Stimulated activated CD8-positive, alpha-beta memory T cell treated with anti-CD3 and anti-CD28 coated beads, Interleukin-15, amount 100 ng/mL, for 24 hours (primary cell): Measurements from ENCODE around the gene TRUB1.
A peak's percentile ranks its signal among the peaks of the same experiment; 100 is the strongest.
"Not testable (repeated sequence)": the region's sequence is repeated elsewhere in the genome, so short reads cannot be mapped to it uniquely, and the experiment has no call there.

Experiments
- DNase-seq: peaks from one replicate; pipeline ENCODE4 v3.0.0-alpha.2; 2020; ENCODE audit warnings: low read depth

Gene TRUB1

DNA sequence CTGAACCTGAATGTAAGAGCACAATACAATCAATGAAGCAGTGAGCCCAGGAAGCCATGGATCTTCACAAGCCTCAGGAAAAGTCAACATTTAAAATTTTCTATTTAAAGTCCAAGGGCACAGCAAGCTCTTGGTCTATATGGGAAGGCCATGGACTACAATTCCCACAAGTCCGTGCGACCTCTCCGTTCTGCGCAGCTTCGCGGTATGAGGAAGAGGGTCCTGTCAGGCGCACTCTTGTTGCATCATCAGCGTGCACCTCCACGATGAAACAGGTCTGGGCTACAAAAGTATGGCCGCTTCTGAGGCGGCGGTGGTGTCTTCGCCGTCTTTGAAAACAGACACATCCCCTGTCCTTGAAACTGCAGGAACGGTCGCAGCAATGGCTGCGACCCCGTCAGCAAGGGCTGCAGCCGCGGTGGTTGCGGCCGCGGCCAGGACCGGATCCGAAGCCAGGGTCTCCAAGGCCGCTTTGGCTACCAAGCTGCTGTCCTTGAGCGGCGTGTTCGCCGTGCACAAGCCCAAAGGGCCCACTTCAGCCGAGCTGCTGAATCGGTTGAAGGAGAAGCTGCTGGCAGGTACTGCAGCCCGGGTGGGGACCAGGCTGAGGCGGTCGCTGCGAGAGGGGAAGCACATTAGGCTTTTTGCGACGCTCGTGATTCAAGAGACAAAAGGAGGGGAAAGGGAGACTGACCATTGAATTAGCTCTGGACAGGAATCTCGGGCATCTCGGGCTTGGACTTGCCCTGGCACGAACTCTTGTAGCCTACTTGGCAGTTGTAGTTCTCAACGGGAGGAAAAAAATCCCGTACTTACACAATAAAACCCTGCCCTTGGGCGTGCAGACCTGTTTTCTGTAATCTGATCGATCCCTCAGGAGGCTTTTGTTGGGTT is at the start of gene TRUB1:
TSS of gene TRUB1 (plus strand) at position 234 of the 894 bp plus-strand sequence. CDS start at position 293, 59 bp downstream.
- DNase-seq: peak; percentile 60

DNA sequence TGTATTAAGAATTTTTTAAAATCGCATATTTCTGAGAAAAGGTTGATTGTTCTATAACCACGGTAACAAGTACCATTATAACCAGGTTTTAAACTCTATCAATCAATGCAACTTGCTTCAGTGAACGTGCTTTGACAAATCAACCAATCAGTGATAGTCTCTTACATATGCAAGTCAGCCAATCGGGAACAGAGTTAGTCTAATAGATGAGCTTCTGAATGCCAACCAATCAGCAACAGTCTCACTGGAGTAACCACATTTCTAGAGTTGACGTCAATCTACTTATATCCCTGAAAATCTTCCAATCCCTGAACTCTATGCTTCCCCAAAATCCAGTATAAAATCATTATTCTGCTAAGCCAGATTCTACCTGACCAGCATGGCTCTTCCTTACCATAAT is 44.7 kb upstream of the TRUB1 start:
- no peak for DNase-seq

DNA sequence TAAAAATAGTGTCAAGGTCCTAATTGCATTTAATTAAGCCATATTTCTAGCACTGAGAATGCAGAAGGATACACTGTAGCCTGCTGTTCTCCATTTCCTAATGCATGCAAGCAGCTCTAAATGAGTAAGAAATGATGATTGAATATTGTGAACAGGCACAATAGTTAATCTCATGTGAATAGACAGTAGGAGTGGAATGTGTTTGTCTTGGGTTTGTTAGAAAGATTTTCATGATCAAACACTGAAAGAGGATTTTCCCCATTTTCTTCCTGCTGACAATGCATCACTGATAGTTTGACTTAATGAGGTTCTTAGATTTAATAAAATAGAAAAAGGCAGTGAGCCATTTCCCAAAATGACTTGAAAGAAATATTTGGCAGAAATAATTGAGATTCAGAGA is 43.1 kb upstream of the TRUB1 start:
- no peak for DNase-seq

GRCh38 chr10:114897011-114897410 is 41.0 kb upstream of the TRUB1 start:
- DNase-seq: not testable (repeated sequence)

DNA sequence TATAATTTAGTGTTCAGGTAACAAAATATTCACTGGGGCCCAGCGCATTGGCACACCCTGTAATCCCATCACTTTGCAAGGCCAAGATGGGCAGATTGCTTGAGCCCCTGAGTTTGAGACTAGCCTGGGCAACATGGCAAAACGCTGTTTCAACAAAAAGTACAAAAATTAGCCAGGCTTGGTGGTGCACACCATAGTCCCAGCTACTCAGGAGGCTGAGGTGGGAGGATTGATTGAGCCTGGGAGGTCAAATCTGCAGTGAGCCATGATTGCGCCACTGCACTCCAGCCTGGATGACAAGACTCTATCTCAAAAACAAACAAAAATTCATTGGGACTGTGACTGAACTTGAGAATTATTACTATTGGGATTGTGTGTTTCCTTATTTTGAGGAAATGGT is 40.4 kb upstream of the TRUB1 start:
- DNase-seq: no peak

GRCh38 chr10:114899982-114900381 is 38.0 kb upstream of the TRUB1 start:
- no peak for DNase-seq

DNA sequence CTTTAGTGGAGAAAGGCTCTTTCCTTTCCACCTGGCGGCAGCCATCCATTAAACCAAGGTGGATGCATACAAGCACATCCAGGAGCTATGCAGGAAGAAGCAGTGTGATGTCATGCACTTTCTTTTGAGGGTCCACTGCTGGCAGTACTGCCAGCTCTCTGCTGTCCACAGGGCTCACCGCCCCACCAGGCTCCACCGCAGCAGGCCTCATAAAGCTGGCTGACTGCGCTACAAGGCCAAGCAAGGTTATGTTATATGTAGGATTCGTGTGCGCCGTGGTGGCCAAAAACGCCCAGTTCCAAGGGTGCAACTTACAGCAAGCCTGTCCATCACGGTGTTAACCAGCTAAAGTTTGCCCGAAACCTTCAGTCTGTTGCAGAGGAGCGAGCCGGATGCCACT is 37.3 kb upstream of the TRUB1 start:
- DNase-seq: no peak

DNA sequence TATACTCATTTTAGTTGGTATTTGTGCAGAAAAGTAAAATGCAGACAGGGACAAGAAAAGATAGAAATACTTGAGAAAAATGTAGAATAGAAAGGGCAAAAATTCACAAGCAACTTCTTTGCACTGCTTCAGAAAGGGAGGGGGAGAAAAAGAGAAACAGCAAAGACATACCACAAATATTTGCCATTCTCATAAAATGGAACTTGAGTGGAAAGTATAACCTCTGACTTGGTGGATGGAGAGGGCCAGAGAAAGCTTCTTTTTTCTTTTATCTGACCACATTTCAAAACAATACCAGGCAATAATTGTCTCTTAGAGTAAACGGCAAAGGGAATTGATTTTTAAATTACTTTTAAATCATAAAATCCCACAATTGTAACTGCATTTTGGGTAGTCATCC is 35.8 kb upstream of the TRUB1 start:
- no peak for DNase-seq

DNA sequence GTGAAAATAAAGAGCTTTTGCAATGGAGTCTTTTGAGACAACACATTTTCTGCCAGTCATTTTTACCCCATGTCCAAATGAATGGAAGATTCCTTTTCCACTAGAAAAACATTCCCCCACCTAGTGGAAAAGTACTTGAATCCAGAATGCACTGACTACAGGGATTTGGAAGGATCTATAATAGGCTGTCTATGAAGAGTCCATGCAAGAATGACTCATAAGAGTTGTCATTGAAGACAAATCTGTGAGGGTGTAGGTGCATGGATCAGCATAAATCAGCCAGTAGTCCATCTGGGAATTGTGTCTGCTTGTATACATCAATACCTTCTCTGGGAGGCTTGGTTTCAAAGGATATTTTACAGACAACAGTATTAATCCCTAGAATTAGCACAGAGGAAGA is 32.5 kb upstream of the TRUB1 start:
- DNase-seq: no peak

- DNase-seq: no peak
Observed at GRCh38 chr10:114906981-114907380, 31.0 kb upstream of the TRUB1 start.

DNA sequence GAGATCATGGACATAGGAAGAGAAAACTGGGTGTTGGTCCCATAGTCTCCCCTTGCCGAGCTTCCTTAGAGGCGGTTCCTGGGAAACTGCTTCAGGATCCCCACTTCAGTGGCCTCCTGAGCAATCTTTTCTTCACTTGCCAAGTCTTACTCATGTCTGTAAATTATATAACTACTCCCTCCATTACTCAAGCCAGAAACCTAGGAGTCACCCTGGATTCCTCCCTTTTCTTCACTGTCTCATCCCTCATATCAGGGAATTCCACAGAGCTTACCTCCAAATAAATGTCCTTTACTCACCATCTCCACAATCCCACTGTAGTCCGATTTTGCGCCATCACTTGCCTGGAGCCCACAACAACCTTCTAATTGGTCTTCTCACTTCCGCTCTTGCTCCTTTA is 29.1 kb upstream of the TRUB1 start:
- no peak for DNase-seq

GRCh38 chr10:114911052-114911711 is 26.8 kb upstream of the TRUB1 start:
- DNase-seq: no peak

- no peak for DNase-seq
Observed at GRCh38 chr10:114911801-114912469, 26.1 kb upstream of the TRUB1 start.

DNA sequence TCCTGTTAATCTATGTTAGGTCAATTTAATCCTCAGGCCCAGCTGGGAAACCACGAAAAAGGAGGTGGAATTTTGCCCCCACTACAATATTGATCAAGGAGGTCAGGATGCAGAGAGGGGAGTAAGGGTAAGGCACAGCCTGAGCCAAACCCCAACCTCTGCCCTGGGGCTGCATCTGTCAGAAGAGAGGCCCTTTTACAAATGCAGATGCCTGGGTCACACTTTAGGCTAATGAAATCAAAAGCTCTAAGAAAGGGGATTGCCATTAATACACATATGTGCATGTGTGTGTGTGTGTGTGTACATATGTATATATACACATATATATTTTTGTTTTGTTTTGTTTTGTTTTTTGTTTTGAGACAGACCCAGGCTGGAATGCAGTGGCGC is 25.5 kb upstream of the TRUB1 start:
- no peak for DNase-seq

- no peak for DNase-seq
Observed at GRCh38 chr10:114914560-114914959, 23.4 kb upstream of the TRUB1 start.

GRCh38 chr10:114915294-114915693 is 22.7 kb upstream of the TRUB1 start:
- DNase-seq: no peak

DNA sequence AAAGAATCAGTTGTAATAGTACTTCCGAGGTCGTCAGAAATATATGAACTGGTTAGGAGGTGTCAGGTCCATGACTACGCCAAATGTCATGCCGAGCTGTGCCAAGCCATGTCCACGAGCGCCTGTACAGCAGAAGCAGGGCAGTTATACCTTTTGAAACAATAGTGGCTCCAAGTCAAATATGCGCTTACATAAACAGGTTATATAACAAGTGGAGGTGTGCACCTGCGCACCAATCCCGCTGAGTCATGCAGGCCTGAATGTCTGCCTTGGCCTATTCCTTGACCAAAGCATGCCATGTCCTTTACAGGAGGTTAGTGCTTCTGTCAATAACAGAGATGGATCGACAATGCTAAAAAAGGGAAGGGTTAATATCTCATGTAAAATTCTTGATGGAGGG is 21.3 kb upstream of the TRUB1 start:
- no peak for DNase-seq

DNA sequence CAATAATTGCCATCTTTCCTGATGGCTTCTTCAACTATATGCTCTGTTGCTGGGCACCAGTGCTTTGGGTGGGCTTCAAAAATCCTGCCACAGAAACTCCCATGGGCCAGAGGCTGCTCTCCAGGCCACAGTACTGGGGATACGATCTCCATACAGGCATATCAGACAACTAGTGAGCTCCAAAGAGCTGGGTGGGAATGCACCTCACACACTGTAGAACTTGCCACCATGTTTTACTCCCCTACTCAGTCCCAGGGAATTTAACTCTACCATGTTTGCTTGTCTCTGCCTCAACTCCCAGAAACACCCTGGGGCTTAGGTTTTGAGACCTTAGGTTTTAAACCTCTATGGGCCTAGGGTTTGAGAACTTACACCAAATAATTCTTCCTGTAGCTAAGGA is 20.5 kb upstream of the TRUB1 start:
- no peak for DNase-seq

DNA sequence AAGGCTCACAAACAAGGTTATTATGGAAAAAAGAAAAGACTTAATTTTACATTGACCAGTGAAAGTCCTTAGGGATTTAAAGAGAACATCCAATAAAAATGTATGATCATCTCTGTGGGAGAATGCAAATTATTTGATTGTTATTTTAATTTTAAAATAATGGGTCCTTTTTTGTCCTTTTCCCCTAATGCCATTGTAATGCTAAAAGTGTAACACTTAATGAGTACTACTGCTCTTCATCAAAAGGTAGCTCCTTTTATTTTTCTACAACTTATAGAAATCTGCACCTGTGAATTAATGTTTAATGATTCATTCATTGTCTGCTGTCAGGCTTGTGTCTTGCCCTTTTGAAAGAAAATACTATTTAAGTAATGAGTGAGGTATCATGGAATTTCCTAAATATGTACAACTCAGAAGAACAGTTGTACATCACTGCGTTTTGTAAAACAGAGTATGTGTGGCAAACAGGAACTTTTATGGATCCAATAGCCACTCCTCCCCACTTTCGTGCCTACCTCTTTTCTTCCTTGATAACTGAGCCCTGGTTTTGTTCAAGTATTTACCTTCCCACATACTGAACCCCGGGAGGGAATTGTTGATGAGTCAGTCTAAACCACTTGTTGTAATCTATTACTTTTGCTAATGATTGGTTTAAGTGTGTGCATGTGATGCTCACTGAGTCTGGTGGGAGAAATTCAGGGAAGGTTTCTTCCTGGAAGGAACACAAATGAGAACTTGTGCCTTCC is 19.9 kb upstream of the TRUB1 start:
- no peak for DNase-seq

DNA sequence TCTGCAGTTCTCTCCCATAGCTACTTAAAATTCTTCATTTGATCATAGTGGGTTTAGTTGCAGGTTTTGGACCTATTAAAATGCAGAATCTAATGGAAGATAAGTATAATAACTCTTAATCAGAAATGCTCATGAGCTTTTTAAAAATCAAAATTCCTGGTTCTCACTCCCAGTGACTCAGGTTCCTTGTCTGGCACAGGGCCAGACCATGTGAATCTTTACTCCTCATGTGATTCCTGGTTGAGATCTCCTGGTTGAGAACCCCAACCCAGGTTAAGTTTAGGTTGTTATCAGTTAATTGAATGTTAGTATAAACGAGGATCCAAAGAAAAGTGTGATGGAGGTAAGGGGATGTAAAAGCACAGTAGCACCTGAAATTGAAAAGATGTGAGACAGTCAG is 17.5 kb upstream of the TRUB1 start:
- no peak for DNase-seq

- no peak for DNase-seq
Observed at GRCh38 chr10:114922003-114922402, 16.0 kb upstream of the TRUB1 start.

DNA sequence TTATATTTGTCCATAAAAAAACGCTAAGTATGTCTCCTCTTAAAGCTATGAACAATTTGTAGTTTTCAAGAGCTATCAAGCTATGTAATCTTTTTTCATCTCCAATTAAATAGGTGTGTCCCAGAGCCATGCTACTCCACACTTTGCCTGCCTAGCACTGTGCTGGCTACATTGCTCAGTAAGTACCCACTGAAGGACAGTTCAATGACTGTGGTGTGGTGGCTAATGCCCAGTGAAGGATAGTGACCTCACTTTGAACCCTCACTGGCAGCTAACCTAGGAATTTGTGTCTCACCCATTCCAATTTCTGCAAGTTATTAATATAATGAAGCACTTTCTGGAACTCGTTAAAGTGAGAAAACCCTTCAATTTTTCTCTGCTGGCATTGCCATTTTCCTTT is 14.4 kb upstream of the TRUB1 start:
- no peak for DNase-seq
